Panc1 (cell line): ENCODE measurements around the gene GCNA. TPM values are rescaled to one million over a fixed set of nuclear protein-coding genes. Genes with fewer than 3 reads are reported as not detected.
"Not testable (repeated sequence)": the region's sequence is repeated elsewhere in the genome, so short reads cannot be mapped to it uniquely, and the experiment has no call there.

Source experiments
- ATAC-seq: fragments of 200-7000 bp; cut with Tn5 transposase; 2 replicates; pipeline ENCODE4 v1.9.1; 2020; ENCODE audit warnings: mild to moderate bottlenecking, moderate library complexity
- BruUV-seq: library from RNA; stranded (reverse); fragments of 400-500 nt; replicated peaks from 2 replicates; lab custom pipeline; 2021; lab: Mats Ljungman, UMichigan
- CTCF ChIA-PET: fragments of 300-600 bp; sonication (Branson Sonifier 250); formaldehyde crosslinking; loops from one replicate; lab custom pipeline; 2022; ENCODE audit warnings: antibody characterized with exemption; lab: Charles Lee
- POLR2A ChIA-PET: fragments of 300-600 bp; sonication (Branson Sonifier 250); formaldehyde crosslinking; loops from one replicate; lab custom pipeline; 2022; ENCODE audit warnings: antibody characterized with exemption; lab: Charles Lee
- DNase-seq: peaks from one replicate; pipeline ENCODE4 v3.0.0-alpha.2; 2010; ENCODE audit warnings: low read depth, low spot score
- H3K27ac ChIP-seq: 2 replicates; pipeline ENCODE4 v1.5.1; 2011; ENCODE audit warnings: mild to moderate bottlenecking, low read length, inconsistent platforms
- H3K27me3 ChIP-seq: fragments of 200-500 bp; sonication (Bioruptor generic); 2 replicates; pipeline ENCODE4 v1.6.0; 2014; ENCODE audit warnings: low read length, inconsistent platforms; ENCODE audit not compliant: control insufficient read depth, insufficient read depth
- H3K36me3 ChIP-seq: fragments of 200-500 bp; sonication (Bioruptor generic); 2 replicates; pipeline ENCODE4 v1.5.1; 2014; ENCODE audit warnings: inconsistent platforms, mild to moderate bottlenecking, low read length, moderate library complexity; ENCODE audit not compliant: control insufficient read depth, insufficient read depth
- H3K4me1 ChIP-seq: 2 replicates; pipeline ENCODE4 v1.5.1; 2011; ENCODE audit warnings: inconsistent platforms, mild to moderate bottlenecking, low read length, moderate library complexity; ENCODE audit not compliant: control insufficient read depth, insufficient read depth
- H3K4me3 ChIP-seq, 2 experiments: 2 replicates each; pipeline ENCODE4 v1.5.1; 2011 to 2012; ENCODE audit warnings: low read depth in 2 of 2, low read length in 2 of 2, mild to moderate bottlenecking in 2 of 2, inconsistent platforms in 1 of 2, moderate library complexity in 1 of 2
- H3K9me3 ChIP-seq: fragments of 200-500 bp; sonication (Bioruptor generic); 2 replicates; pipeline ENCODE4 v1.5.1; 2014; ENCODE audit warnings: low read depth, mild to moderate bottlenecking, inconsistent platforms, low read length, moderate library complexity; ENCODE audit not compliant: control insufficient read depth, insufficient read depth
- POLR2AphosphoS5 ChIP-seq: IDR thresholded peaks from 2 replicates; pipeline ENCODE4 v1.6.1; 2012; ENCODE audit warnings: mild to moderate bottlenecking, low read depth, low read length, moderate library complexity
- SIN3A ChIP-seq: IDR thresholded peaks from 2 replicates; pipeline ENCODE4 v1.6.1; 2012; ENCODE audit warnings: low read depth, mild to moderate bottlenecking, low read length, moderate library complexity, borderline replicate concordance; ENCODE audit not compliant: insufficient read depth
- TCF7L2 ChIP-seq: IDR thresholded peaks from 2 replicates; pipeline ENCODE4 v1.6.1; 2011; ENCODE audit warnings: mild to moderate bottlenecking, low read depth, low read length, inconsistent platforms
- in situ Hi-C: cut with HindIII; loops from 2 replicates; pipeline ENCODE4 v1.10.0; 2016; ENCODE audit warnings: low sequenced_read_pairs, low pct_unique_long_range_greater_than_20kb
- intact Hi-C: fragments of 100-400 bp; cut with micrococcal nuclease; formaldehyde crosslinking; loops from one replicate; pipeline ENCODE4 v1.10.0; 2022; ENCODE audit not compliant: unreplicated experiment
- total RNA-seq: library from RNA; stranded (reverse); gene quantifications from one replicate; pipeline ENCODE4 v1.2.1, GENCODE V29; 2021; ENCODE audit not compliant: unreplicated experiment
- TF ChIP-seq, protein P1 (sequence below): fragments of 450-650 bp; IDR thresholded peaks from 2 replicates; pipeline ENCODE4 v1.5.1; 2017; ENCODE audit warnings: mild to moderate bottlenecking
- TF ChIP-seq, protein P2 (sequence below), 2 experiments: IDR thresholded peaks; 2 replicates each; pipeline ENCODE4 v1.6.1; 2011 to 2012; ENCODE audit warnings: low read depth in 2 of 2, control low read depth in 1 of 2, low read length in 1 of 2, mild to moderate bottlenecking in 1 of 2, moderate library complexity in 1 of 2; ENCODE audit not compliant: insufficient read depth in 1 of 2

The GCNA gene
- total RNA-seq, 1 experiment from 2014 or later: 4.0 TPM

DNA sequence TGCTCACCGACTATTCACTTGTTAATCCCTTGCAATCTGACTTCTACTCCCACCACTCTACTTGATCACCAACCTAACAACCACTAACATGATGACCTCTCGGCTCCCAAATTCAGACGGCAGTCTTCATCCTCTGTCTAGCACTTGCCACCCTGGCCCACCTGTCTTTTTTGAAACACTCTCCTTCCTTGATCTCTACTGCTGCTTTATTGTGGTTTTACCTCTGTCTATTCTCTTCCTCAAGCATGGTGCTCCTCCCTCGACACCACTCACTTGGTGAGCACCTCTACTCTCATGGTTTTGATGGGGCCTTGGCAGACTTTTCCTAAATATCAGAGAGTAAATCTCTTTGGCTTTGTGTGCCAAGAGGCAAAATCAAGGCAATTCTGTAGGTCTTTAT lies 61.8 kb downstream of the GCNA start:
- DNase-seq (no peak), ATAC-seq (no peak)
- BruUV-seq: no TSS peak
- in situ Hi-C loops (no loop called here), intact Hi-C loops (no loop called here)
- Histone ChIP-seq H3K27me3 (no peaks in the 10 kb centered on the region), H3K9me3 (no peaks in the 10 kb centered on the region), H3K27ac (no peak overlapping the region), H3K36me3 (no peaks in the 10 kb centered on the region), H3K4me3 (no peak overlapping the region), H3K4me1 (no peaks in the 10 kb centered on the region)
- ChIA-PET CTCF (no interaction called here), POLR2A (no interaction called here)
- TF ChIP-seq, protein P1, sequence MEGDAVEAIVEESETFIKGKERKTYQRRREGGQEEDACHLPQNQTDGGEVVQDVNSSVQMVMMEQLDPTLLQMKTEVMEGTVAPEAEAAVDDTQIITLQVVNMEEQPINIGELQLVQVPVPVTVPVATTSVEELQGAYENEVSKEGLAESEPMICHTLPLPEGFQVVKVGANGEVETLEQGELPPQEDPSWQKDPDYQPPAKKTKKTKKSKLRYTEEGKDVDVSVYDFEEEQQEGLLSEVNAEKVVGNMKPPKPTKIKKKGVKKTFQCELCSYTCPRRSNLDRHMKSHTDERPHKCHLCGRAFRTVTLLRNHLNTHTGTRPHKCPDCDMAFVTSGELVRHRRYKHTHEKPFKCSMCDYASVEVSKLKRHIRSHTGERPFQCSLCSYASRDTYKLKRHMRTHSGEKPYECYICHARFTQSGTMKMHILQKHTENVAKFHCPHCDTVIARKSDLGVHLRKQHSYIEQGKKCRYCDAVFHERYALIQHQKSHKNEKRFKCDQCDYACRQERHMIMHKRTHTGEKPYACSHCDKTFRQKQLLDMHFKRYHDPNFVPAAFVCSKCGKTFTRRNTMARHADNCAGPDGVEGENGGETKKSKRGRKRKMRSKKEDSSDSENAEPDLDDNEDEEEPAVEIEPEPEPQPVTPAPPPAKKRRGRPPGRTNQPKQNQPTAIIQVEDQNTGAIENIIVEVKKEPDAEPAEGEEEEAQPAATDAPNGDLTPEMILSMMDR: no peak
- no peak for TF ChIP-seq SIN3A
- TF ChIP-seq TCF7L2: no peak
- TF ChIP-seq, protein P2, sequence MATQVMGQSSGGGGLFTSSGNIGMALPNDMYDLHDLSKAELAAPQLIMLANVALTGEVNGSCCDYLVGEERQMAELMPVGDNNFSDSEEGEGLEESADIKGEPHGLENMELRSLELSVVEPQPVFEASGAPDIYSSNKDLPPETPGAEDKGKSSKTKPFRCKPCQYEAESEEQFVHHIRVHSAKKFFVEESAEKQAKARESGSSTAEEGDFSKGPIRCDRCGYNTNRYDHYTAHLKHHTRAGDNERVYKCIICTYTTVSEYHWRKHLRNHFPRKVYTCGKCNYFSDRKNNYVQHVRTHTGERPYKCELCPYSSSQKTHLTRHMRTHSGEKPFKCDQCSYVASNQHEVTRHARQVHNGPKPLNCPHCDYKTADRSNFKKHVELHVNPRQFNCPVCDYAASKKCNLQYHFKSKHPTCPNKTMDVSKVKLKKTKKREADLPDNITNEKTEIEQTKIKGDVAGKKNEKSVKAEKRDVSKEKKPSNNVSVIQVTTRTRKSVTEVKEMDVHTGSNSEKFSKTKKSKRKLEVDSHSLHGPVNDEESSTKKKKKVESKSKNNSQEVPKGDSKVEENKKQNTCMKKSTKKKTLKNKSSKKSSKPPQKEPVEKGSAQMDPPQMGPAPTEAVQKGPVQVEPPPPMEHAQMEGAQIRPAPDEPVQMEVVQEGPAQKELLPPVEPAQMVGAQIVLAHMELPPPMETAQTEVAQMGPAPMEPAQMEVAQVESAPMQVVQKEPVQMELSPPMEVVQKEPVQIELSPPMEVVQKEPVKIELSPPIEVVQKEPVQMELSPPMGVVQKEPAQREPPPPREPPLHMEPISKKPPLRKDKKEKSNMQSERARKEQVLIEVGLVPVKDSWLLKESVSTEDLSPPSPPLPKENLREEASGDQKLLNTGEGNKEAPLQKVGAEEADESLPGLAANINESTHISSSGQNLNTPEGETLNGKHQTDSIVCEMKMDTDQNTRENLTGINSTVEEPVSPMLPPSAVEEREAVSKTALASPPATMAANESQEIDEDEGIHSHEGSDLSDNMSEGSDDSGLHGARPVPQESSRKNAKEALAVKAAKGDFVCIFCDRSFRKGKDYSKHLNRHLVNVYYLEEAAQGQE (IDR thresholded peaks at IDR 0.05; ENCODE audit: insufficient read depth in 1 of 2, low read depth in 2 of 2, low read length in 1 of 2): no peak
- TF ChIP-seq POLR2AphosphoS5: no peak

- DNase-seq, BruUV-seq, H3K9me3 ChIP-seq, H3K4me1 ChIP-seq, H3K27ac ChIP-seq, POLR2A ChIA-PET, H3K4me3 ChIP-seq, in situ Hi-C loops, CTCF ChIA-PET, intact Hi-C loops, H3K36me3 ChIP-seq, H3K27me3 ChIP-seq, ATAC-seq: not testable (repeated sequence)
Observed at GRCh38 chrX:71644406-71644805, 66.2 kb downstream of the GCNA start.

- in situ Hi-C loops (no loop called here), intact Hi-C loops (no loop called here)
- BruUV-seq: no TSS peak
- ATAC-seq: peak; percentile 71; the same call in 1 of the 2 replicates
- Histone ChIP-seq H3K36me3 (no peaks in the 10 kb centered on the region), H3K27me3 (no peaks in the 10 kb centered on the region), H3K9me3 (no peaks in the 10 kb centered on the region), H3K27ac (no peak overlapping the region), H3K4me1 (no peaks in the 10 kb centered on the region), H3K4me3 (no peak overlapping the region)
- TF ChIP-seq, protein P2 (IDR thresholded peaks at IDR 0.05; ENCODE audit: insufficient read depth in 1 of 2, low read depth in 2 of 2, low read length in 1 of 2): no peak
- TF ChIP-seq, protein P1: peak; percentile 46
- CTCF ChIA-PET: no interaction called here
- no peak for DNase-seq
- POLR2A ChIA-PET: no interaction called here
Observed at GRCh38 chrX:71650333-71650969, 72.2 kb downstream of the GCNA start.
